Measurements from ENCODE around the gene SPATA13.

DNA sequence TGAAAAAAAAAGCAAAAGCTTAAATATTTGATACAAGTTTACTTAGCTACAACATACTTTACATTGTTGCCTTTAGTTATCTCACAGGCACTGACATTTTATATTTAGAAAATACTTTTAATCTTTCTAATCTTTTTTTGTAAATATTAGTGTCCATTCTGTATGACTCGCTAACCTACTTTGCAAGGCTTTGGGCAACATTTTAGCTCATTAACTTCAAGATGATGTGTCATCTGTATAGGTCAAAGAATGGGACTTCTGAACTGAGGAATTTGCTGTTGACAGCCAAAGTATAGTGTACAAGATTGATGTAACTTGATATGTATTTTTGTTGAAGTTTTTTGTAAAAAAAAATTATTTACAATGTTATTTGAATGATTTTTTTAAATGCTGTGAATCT, 146.1 kb downstream of the SPATA13 start:
- TF ChIP-seq EZH2phosphoT487 (IDR thresholded peaks at IDR 0.05; ENCODE audit: borderline replicate concordance, low read length): no peak
- TF ChIP-seq, protein P1, sequence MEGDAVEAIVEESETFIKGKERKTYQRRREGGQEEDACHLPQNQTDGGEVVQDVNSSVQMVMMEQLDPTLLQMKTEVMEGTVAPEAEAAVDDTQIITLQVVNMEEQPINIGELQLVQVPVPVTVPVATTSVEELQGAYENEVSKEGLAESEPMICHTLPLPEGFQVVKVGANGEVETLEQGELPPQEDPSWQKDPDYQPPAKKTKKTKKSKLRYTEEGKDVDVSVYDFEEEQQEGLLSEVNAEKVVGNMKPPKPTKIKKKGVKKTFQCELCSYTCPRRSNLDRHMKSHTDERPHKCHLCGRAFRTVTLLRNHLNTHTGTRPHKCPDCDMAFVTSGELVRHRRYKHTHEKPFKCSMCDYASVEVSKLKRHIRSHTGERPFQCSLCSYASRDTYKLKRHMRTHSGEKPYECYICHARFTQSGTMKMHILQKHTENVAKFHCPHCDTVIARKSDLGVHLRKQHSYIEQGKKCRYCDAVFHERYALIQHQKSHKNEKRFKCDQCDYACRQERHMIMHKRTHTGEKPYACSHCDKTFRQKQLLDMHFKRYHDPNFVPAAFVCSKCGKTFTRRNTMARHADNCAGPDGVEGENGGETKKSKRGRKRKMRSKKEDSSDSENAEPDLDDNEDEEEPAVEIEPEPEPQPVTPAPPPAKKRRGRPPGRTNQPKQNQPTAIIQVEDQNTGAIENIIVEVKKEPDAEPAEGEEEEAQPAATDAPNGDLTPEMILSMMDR (conservative IDR thresholded peaks at IDR 0.05; ENCODE audit: low read depth, low read length): no peak

Measured in PC-3 (cell line).